Myocyte (in vitro differentiated cells): ENCODE data around the gene RCOR3. TPM values are rescaled to one million over a fixed set of nuclear protein-coding genes. Genes with fewer than 3 reads are reported as not detected.
"Not testable (repeated sequence)": the region's sequence is repeated elsewhere in the genome, so short reads cannot be mapped to it uniquely, and the experiment has no call there.

Experiments
- DNase-seq: peaks from one replicate; pipeline ENCODE4 v3.0.0-alpha.2; 2012; ENCODE audit warnings: low read depth
- total RNA-seq: library from RNA; depleted of rRNA; stranded (reverse); fragments of >200 nt; gene quantifications from 2 replicates; pipeline ENCODE4 v1.2.3, GENCODE V29; 2014

Gene RCOR3
- total RNA-seq, 1 donor from 2014 or later, result 28.4 TPM

GRCh38 chr1:211259638-211260126, 516 bp downstream of the RCOR3 start:
- DNase-seq, result peak; percentile 70

GRCh38 chr1:211260141-211261107, 1.3 kb downstream of the RCOR3 start:
- DNase-seq, result peak; percentile 95

GRCh38 chr1:211261229-211261628, 2.1 kb downstream of the RCOR3 start:
- no peak for DNase-seq

- not testable (repeated sequence) for DNase-seq
Observed at GRCh38 chr1:211263022-211263421, 3.9 kb downstream of the RCOR3 start.

- no peak for DNase-seq
Observed at GRCh38 chr1:211267204-211267857, 8.2 kb downstream of the RCOR3 start.

- DNase-seq, result no peak
Observed at GRCh38 chr1:211279340-211279739, 20.2 kb downstream of the RCOR3 start.

- no peak for DNase-seq
Observed at GRCh38 chr1:211280910-211281309, 21.7 kb downstream of the RCOR3 start.

GRCh38 chr1:211281320-211282022, 22.3 kb downstream of the RCOR3 start:
- DNase-seq, result no peak

GRCh38 chr1:211282023-211282373, 22.8 kb downstream of the RCOR3 start:
- no peak for DNase-seq

- peak; percentile 51 for DNase-seq
Observed at GRCh38 chr1:211285196-211285595, 26.0 kb downstream of the RCOR3 start.

GRCh38 chr1:211287218-211287617, 28.1 kb downstream of the RCOR3 start:
- DNase-seq, result peak; percentile 89

- no peak for DNase-seq
Observed at GRCh38 chr1:211292411-211292810, 33.2 kb downstream of the RCOR3 start.

- no peak for DNase-seq
Observed at GRCh38 chr1:211296396-211296795, 37.2 kb downstream of the RCOR3 start.

- no peak for DNase-seq
Observed at GRCh38 chr1:211305044-211305443, 45.9 kb downstream of the RCOR3 start.

- no peak for DNase-seq
Observed at GRCh38 chr1:211309617-211310016, 50.5 kb downstream of the RCOR3 start.

GRCh38 chr1:211313392-211313791, 54.2 kb downstream of the RCOR3 start:
- no peak for DNase-seq

GRCh38 chr1:211318576-211319280, 59.6 kb downstream of the RCOR3 start:
- DNase-seq, result no peak

GRCh38 chr1:211319892-211320291, 60.7 kb downstream of the RCOR3 start:
- no peak for DNase-seq

- DNase-seq, result peak; percentile 8
Observed at GRCh38 chr1:211320980-211321379, 61.8 kb downstream of the RCOR3 start.

- DNase-seq, result not testable (repeated sequence)
Observed at GRCh38 chr1:211321646-211322045, 62.5 kb downstream of the RCOR3 start.
